GM06990 (cell line): Measurements from ENCODE around the gene MYO1D.

Experiments used
- DNase-seq: peaks from one replicate; pipeline ENCODE4 v3.0.0-alpha.2; 2011; ENCODE audit not compliant: insufficient read length; ENCODE audit errors: extremely low read depth
- H3K27me3 ChIP-seq: replicated peaks from 2 replicates; pipeline ENCODE4 v1.6.0; 2011; ENCODE audit warnings: low read length; ENCODE audit not compliant: control insufficient read depth, insufficient read depth
- H3K36me3 ChIP-seq: 2 replicates; pipeline ENCODE4 v1.5.1; 2011; ENCODE audit warnings: low read length; ENCODE audit not compliant: control insufficient read depth, insufficient read depth
- H3K4me3 ChIP-seq: replicated peaks from 2 replicates; pipeline ENCODE4 v1.5.1; 2011; ENCODE audit warnings: low read depth, mild to moderate bottlenecking, control low read depth, low read length
- TF ChIP-seq, protein P1 (sequence below): IDR thresholded peaks from 2 replicates; pipeline ENCODE4 v1.5.1; 2011; ENCODE audit warnings: low read length, control low read depth, mild to moderate bottlenecking, inconsistent platforms; ENCODE audit not compliant: insufficient read depth, poor library complexity, severe bottlenecking

Gene MYO1D

GRCh38 chr17:32802306-32802705, 74.6 kb downstream of the MYO1D start:
- Histone ChIP-seq H3K27me3 (no peaks in the 10 kb centered on the region), H3K4me3 (no peak overlapping the region), H3K36me3 (no peaks in the 10 kb centered on the region)
- DNase-seq: no peak
- TF ChIP-seq, protein P1, sequence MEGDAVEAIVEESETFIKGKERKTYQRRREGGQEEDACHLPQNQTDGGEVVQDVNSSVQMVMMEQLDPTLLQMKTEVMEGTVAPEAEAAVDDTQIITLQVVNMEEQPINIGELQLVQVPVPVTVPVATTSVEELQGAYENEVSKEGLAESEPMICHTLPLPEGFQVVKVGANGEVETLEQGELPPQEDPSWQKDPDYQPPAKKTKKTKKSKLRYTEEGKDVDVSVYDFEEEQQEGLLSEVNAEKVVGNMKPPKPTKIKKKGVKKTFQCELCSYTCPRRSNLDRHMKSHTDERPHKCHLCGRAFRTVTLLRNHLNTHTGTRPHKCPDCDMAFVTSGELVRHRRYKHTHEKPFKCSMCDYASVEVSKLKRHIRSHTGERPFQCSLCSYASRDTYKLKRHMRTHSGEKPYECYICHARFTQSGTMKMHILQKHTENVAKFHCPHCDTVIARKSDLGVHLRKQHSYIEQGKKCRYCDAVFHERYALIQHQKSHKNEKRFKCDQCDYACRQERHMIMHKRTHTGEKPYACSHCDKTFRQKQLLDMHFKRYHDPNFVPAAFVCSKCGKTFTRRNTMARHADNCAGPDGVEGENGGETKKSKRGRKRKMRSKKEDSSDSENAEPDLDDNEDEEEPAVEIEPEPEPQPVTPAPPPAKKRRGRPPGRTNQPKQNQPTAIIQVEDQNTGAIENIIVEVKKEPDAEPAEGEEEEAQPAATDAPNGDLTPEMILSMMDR: no peak

DNA sequence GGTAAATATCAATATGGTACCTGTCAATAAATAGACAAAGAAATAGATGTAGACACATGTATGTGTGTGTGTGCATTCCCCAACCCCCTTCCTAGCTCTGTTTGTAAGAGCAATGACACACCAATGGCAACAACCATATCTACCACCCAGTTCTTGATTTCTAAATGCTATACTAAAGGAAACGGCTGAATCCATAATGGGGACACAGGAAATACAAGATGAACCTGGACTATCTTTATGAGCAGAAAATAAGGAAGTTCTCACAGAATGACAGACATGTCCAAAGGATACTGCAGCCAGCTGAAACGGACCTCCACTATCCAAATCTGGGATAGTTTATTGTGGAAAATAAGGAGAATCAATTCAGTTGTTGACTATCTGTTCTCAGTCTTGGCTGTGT, 75.3 kb downstream of the MYO1D start:
- Histone ChIP-seq H3K36me3 (no peaks in the 10 kb centered on the region), H3K4me3 (no peak overlapping the region), H3K27me3 (no peaks in the 10 kb centered on the region)
- TF ChIP-seq, protein P1: no peak
- no peak for DNase-seq

DNA sequence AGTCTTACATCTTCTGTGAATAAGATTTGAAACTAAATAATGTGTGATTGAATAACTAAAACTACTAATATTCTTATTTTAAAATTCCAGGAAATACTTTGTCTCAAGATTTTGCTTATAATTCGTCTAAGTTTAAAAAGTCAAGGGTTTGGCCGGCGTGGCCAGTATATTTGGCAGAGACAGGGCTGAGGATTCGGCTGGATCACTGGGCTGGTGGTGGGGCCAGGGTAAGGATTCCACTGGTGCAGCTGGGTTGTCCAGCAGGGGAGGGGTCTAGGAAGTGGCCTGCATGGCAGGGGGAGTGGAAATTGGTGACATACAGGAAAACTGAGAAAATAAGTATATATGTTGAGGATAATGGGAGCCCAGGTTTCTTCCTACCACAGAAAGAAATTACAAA, 75.7 kb downstream of the MYO1D start:
- TF ChIP-seq, protein P1: no peak
- Histone ChIP-seq H3K36me3 (no peaks in the 10 kb centered on the region), H3K27me3 (no peaks in the 10 kb centered on the region), H3K4me3 (no peak overlapping the region)
- DNase-seq: no peak

GRCh38 chr17:32798938-32799337, 78.0 kb downstream of the MYO1D start:
- TF ChIP-seq, protein P1: no peak
- Histone ChIP-seq H3K4me3 (no peak overlapping the region), H3K36me3 (no peaks in the 10 kb centered on the region), H3K27me3 (no peaks in the 10 kb centered on the region)
- no peak for DNase-seq

- no peak for DNase-seq
- H3K27me3 ChIP-seq: no peaks in the 10 kb centered on the region
- no peaks in the 10 kb centered on the region for H3K36me3 ChIP-seq
- H3K4me3 ChIP-seq: no peak overlapping the region
- TF ChIP-seq, protein P1: no peak
Observed at GRCh38 chr17:32795339-32795979, 81.5 kb downstream of the MYO1D start.
